ENCODE data around the gene TASOR2. TPM values are rescaled to one million over a fixed set of nuclear protein-coding genes. Genes with fewer than 3 reads are reported as not detected.

Gene TASOR2
- total and polyA plus RNA-seq, 3 donors from 2014 or later = 57.5 to 161 (median 157) TPM

DNA sequence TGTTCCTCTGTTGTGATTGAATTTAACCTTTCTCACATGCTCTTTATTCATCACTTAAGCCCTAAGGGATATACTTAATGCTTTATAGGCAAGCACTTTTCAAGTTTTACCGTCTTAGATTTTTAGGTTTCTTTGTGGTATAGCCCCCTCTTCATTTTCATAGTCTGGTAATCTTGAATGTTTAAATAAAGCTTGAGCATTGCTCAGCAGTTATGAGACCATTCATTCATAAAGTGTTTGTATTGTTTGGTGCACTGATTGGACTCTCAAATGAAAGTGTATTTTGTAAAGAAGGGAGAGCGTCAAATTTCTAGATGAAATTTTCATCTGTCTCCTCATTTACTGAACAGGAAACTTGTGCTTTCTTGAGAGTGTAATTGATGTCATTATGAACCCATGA lies 25.2 kb downstream of the TASOR2 start:
- DNase-seq = no peak
- no peaks in the 10 kb centered on the region for H3K27me3 ChIP-seq
- peaks cover 8% of the 10 kb centered on the region for H3K4me1 ChIP-seq
- 84 to 89% methylated on average over 2 of the region's 2 CpGs for WGBS, 2 donors
- no peaks in the 10 kb centered on the region for H3K36me3 ChIP-seq (ENCODE audit: low read depth, missing control alignments)
- H3K27ac ChIP-seq = no peak overlapping the region
- no peaks in the 10 kb centered on the region for H3K9me3 ChIP-seq
- H3K4me3 ChIP-seq = no peak overlapping the region
- intact Hi-C loops (cut with DNase I; ENCODE audit: low total_unique reads) = no loop called here
- TF ChIP-seq, protein P1, sequence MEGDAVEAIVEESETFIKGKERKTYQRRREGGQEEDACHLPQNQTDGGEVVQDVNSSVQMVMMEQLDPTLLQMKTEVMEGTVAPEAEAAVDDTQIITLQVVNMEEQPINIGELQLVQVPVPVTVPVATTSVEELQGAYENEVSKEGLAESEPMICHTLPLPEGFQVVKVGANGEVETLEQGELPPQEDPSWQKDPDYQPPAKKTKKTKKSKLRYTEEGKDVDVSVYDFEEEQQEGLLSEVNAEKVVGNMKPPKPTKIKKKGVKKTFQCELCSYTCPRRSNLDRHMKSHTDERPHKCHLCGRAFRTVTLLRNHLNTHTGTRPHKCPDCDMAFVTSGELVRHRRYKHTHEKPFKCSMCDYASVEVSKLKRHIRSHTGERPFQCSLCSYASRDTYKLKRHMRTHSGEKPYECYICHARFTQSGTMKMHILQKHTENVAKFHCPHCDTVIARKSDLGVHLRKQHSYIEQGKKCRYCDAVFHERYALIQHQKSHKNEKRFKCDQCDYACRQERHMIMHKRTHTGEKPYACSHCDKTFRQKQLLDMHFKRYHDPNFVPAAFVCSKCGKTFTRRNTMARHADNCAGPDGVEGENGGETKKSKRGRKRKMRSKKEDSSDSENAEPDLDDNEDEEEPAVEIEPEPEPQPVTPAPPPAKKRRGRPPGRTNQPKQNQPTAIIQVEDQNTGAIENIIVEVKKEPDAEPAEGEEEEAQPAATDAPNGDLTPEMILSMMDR (IDR thresholded peaks at IDR 0.05) = no peak
- no peak for TF ChIP-seq POLR2A (IDR thresholded peaks at IDR 0.05)

DNA sequence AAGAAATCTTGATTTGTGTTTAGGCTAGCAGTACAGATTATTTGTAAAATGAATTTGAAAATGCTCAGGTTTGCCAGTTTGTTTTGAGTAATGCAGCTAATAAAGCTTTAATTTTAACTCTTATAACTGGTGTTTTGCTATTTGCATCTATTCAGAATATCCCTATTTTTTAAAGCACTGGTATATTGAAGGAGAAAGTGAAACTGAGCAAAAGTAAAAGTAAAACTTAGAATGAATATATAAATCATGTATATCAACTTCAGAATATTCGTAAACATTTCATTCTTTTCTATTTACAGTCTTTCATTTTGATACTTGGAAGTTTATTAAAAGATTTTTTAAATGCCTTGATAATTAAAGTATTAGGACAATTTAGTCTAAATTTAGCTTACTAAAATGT lies 26.2 kb downstream of the TASOR2 start:
- Histone ChIP-seq H3K4me1 (peaks cover 8% of the 10 kb centered on the region), H3K4me3 (no peak overlapping the region), H3K27me3 (no peaks in the 10 kb centered on the region), H3K9me3 (no peaks in the 10 kb centered on the region), H3K36me3 (ENCODE audit: low read depth, missing control alignments) (no peaks in the 10 kb centered on the region), H3K27ac (no peak overlapping the region)
- intact Hi-C loops (cut with DNase I; ENCODE audit: low total_unique reads) = no loop called here
- WGBS, 2 donors = 47 to 50% methylated on average over 1 of the region's 1 CpG
- TF ChIP-seq POLR2A (IDR thresholded peaks at IDR 0.05) = no peak
- TF ChIP-seq, protein P1 (IDR thresholded peaks at IDR 0.05) = no peak
- no peak for DNase-seq

DNA sequence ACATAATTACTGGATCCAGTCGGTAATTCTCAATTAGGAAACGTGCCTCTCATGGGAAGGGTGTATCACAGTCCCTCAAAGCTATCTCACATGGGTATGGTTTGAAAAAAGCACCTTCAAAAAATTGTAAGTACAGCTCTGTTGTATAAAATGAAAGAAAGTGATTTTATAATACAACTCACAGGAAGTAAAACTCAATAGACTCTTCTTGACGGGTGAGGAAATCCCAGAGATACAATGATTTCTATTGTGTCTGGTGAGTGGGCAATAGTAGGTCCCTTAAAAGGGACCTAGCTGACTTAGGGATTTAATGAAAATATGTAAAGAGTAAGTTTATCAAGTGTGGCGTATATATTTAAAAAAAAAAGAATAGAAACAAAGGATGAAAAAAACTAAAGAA lies 27.0 kb downstream of the TASOR2 start:
- no peaks in the 10 kb centered on the region for H3K36me3 ChIP-seq (ENCODE audit: low read depth, missing control alignments)
- no peak overlapping the region for H3K4me3 ChIP-seq
- TF ChIP-seq, protein P1 (IDR thresholded peaks at IDR 0.05) = no peak
- TF ChIP-seq POLR2A (IDR thresholded peaks at IDR 0.05) = no peak
- DNase-seq = no peak
- no peaks in the 10 kb centered on the region for H3K27me3 ChIP-seq
- H3K4me1 ChIP-seq = peaks cover 8% of the 10 kb centered on the region
- intact Hi-C loops (cut with DNase I; ENCODE audit: low total_unique reads) = no loop called here
- no peaks in the 10 kb centered on the region for H3K9me3 ChIP-seq
- H3K27ac ChIP-seq = no peak overlapping the region
- 57 to 58% methylated on average over 4 of the region's 4 CpGs for WGBS, 2 donors

DNA sequence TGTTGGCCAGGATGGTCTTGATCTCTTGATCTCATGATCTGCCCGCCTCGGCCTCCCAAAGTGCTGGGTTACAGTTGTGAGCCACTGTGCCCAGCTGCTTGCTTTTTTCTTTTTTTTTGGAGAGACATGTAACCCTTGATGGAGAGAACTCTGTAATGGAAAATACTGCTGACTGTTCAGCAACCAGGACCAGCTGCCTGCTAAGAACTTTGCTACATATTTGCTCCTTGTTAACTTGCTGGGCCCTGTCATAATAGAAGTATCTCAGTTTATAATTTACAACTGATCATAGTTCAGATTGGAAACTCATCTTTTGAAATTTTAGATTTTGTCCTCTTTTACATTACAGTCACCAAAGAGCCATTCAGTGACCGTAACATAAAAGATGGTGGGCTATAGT lies 34.9 kb downstream of the TASOR2 start:
- no peak for DNase-seq
- Histone ChIP-seq H3K4me1 (peaks cover 10% of the 10 kb centered on the region), H3K27me3 (no peaks in the 10 kb centered on the region), H3K36me3 (ENCODE audit: low read depth, missing control alignments) (no peaks in the 10 kb centered on the region), H3K27ac (peak overlapping the region in 1 of 2 donors; percentile 42), H3K4me3 (no peak overlapping the region), H3K9me3 (no peaks in the 10 kb centered on the region)
- 89% methylated on average over 3 of the region's 3 CpGs for WGBS, 2 donors
- TF ChIP-seq, protein P1 (IDR thresholded peaks at IDR 0.05) = no peak
- TF ChIP-seq POLR2A (IDR thresholded peaks at IDR 0.05) = no peak
- intact Hi-C loops (cut with DNase I; ENCODE audit: low total_unique reads) = no loop called here

DNA sequence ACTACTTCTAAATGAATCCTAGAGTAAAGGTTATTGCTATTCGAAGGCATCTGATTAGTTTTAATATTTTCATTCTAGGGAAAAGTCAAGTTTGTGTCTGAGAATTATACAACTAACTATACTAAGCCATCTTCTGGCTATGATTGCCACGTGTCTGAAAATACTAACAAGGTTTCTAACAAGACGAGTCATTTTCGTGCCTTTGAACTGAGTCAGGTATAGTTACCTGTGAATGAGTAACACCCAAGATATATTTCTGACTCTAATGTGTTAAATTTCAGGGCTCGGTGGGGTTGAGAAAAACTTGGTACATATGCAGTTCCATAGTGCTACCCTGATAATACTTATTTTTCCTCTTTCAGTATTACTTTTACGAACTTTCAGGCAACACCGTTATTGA lies 35.5 kb downstream of the TASOR2 start:
- no peak for DNase-seq
- intact Hi-C loops (cut with DNase I; ENCODE audit: low total_unique reads) = no loop called here
- H3K9me3 ChIP-seq = no peaks in the 10 kb centered on the region
- TF ChIP-seq, protein P1 (IDR thresholded peaks at IDR 0.05) = no peak
- TF ChIP-seq POLR2A (IDR thresholded peaks at IDR 0.05) = no peak
- no peaks in the 10 kb centered on the region for H3K36me3 ChIP-seq (ENCODE audit: low read depth, missing control alignments)
- H3K27ac ChIP-seq = no peak overlapping the region
- no peak overlapping the region for H3K4me3 ChIP-seq
- 96% methylated on average over 7 of the region's 7 CpGs for WGBS, 2 donors
- peaks cover 10% of the 10 kb centered on the region for H3K4me1 ChIP-seq
- no peaks in the 10 kb centered on the region for H3K27me3 ChIP-seq

Data from testis (tissue), 3 donors.